Karpas-422 (cell line): ENCODE data around the gene RASSF8. TPM values are rescaled to one million over a fixed set of nuclear protein-coding genes. Genes with fewer than 3 reads are reported as not detected.

Experiments used
- DNase-seq: peaks from one replicate; pipeline ENCODE4 v3.0.0-alpha.2; 2015
- H2AFZ ChIP-seq: fragments of 200-600 bp; sonication (generic); 2 replicates; pipeline ENCODE4 v1.6.1; 2014; ENCODE audit warnings: antibody characterized with exemption, low read length, mixed read lengths
- H3K27ac ChIP-seq: fragments of 200-600 bp; sonication (generic); 2 replicates; pipeline ENCODE4 v1.5.1; 2014; ENCODE audit warnings: mild to moderate bottlenecking, low read length, moderate library complexity
- H3K27me3 ChIP-seq: fragments of 200-600 bp; sonication (generic); 2 replicates; pipeline ENCODE4 v1.6.1; 2014; ENCODE audit warnings: low read length, mixed read lengths
- H3K36me3 ChIP-seq: fragments of 200-600 bp; sonication (generic); 2 replicates; pipeline ENCODE4 v1.6.1; 2014; ENCODE audit warnings: low read length, mixed read lengths; ENCODE audit not compliant: insufficient read depth
- H3K4me1 ChIP-seq: fragments of 200-600 bp; sonication (generic); 2 replicates; pipeline ENCODE4 v1.6.1; 2014; ENCODE audit warnings: mild to moderate bottlenecking, low read length, mixed read lengths
- H3K4me2 ChIP-seq: fragments of 200-600 bp; sonication (generic); 2 replicates; pipeline ENCODE4 v1.6.1; 2014; ENCODE audit warnings: low read length, low read depth, mild to moderate bottlenecking; ENCODE audit not compliant: poor library complexity, severe bottlenecking
- H3K4me3 ChIP-seq: fragments of 200-600 bp; sonication (generic); 2 replicates; pipeline ENCODE4 v1.5.1; 2014; ENCODE audit warnings: mild to moderate bottlenecking, antibody characterized with exemption, low read length, mixed read lengths
- H3K79me2 ChIP-seq: fragments of 200-600 bp; sonication (generic); 2 replicates; pipeline ENCODE4 v1.6.1; 2014; ENCODE audit warnings: mild to moderate bottlenecking, low read length, mixed read lengths
- H3K9ac ChIP-seq: fragments of 200-600 bp; sonication (generic); 2 replicates; pipeline ENCODE4 v1.6.0; 2014; ENCODE audit warnings: low read length
- H3K9me2 ChIP-seq: fragments of 200-600 bp; sonication (generic), shearing (Covaris generic); replicated peaks from 2 replicates; pipeline ENCODE4 v1.6.0; 2014; ENCODE audit warnings: mild to moderate bottlenecking, low read length, moderate library complexity; ENCODE audit not compliant: insufficient read depth
- H3K9me3 ChIP-seq: fragments of 300-700, 200-600 bp; sonication (generic); 2 replicates; pipeline ENCODE4 v1.6.1; 2014; ENCODE audit warnings: low read length, mixed read lengths
- H4K20me1 ChIP-seq: fragments of 200-600 bp; sonication (generic); 2 replicates; pipeline ENCODE4 v1.6.1; 2014; ENCODE audit warnings: mild to moderate bottlenecking, antibody characterized with exemption, low read length, low read depth; ENCODE audit not compliant: insufficient read depth
- total RNA-seq: library from RNA; depleted of rRNA; stranded (reverse); fragments of >200 nt; shearing (Covaris generic); gene quantifications from 2 replicates; pipeline ENCODE4 v1.2.3, GENCODE V29; 2014; ENCODE audit warnings: low replicate concordance

RASSF8 gene
- total RNA-seq, 1 experiment from 2014 or later: 0.45 TPM

DNA sequence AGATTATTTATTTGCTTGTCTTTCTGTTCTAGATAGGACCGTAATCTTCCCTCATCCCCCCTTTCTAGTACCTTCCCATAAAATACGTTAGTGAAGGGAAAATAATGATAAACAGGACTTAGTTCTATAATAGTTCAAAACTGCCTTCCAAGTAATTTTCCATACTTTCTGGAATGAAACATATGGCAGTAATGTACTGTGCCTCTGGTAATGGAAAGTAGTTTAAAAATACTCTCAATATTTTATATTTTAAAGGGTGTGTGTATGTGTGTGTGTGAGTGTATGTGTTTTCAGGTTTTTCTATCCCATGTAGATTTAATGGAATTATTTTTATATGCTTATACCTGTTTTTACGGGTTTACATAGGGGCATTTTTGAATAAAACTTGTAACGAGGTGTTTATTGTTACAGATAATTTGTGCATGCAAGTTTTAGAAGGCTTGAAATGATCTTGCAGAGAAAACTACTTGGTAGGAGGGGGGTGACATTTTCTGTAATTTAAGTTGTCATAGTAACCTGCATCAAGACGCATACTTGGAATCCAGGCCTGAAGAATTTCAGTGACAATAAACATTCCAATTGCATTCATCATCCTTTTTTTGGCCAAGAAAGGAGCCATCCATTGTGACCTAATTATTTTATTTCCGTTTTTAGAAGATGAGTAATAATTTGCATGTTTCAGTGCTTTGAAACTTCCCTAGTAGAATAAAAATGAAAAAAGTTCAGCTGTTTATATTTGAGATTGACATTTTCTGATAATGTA is 38.9 kb downstream of the RASSF8 start:
- H3K9me3 ChIP-seq: no peaks in the 10 kb centered on the region
- H3K27me3 ChIP-seq: no peaks in the 10 kb centered on the region
- H3K4me2 ChIP-seq: no peak overlapping the region
- no peaks in the 10 kb centered on the region for H4K20me1 ChIP-seq
- H3K36me3 ChIP-seq: no peaks in the 10 kb centered on the region
- no peak for DNase-seq
- H3K27ac ChIP-seq: no peak overlapping the region
- H3K79me2 ChIP-seq: no peaks in the 10 kb centered on the region
- no peaks in the 10 kb centered on the region for H3K9me2 ChIP-seq
- no peak overlapping the region for H3K4me3 ChIP-seq
- H3K9ac ChIP-seq: no peak overlapping the region
- no peaks in the 10 kb centered on the region for H3K4me1 ChIP-seq
- H2AFZ ChIP-seq: no peak overlapping the region

DNA sequence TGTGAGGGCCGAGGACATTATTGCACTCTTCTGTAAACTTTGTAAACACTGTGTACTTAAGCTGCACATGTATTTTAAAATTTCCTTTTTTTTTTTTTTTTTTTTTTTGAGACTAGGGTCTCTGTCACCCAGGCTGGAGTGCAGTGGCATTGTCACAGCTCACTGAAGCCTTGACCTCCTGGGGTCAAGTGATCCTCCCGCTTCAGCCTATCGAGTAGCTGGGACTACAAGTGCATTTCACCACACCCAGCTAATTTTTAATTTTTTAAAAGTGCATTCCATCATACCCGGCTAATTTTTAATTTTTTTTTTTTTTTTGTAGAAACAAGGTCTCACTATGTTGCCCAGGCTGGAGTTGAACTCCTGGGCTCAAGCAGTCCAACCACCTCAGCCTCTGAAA is 42.4 kb downstream of the RASSF8 start:
- no peaks in the 10 kb centered on the region for H3K27me3 ChIP-seq
- H3K27ac ChIP-seq: no peak overlapping the region
- no peak for DNase-seq
- H3K4me2 ChIP-seq: no peak overlapping the region
- H3K9me2 ChIP-seq: no peaks in the 10 kb centered on the region
- no peaks in the 10 kb centered on the region for H3K9me3 ChIP-seq
- H2AFZ ChIP-seq: no peak overlapping the region
- H3K36me3 ChIP-seq: no peaks in the 10 kb centered on the region
- H3K9ac ChIP-seq: no peak overlapping the region
- H3K4me1 ChIP-seq: no peaks in the 10 kb centered on the region
- no peak overlapping the region for H3K4me3 ChIP-seq
- H3K79me2 ChIP-seq: no peaks in the 10 kb centered on the region
- H4K20me1 ChIP-seq: no peaks in the 10 kb centered on the region

- no peak overlapping the region for H2AFZ ChIP-seq
- no peak overlapping the region for H3K9ac ChIP-seq
- H3K4me2 ChIP-seq: no peak overlapping the region
- no peak overlapping the region for H3K4me3 ChIP-seq
- no peaks in the 10 kb centered on the region for H3K79me2 ChIP-seq
- H3K36me3 ChIP-seq: no peaks in the 10 kb centered on the region
- H3K9me3 ChIP-seq: no peaks in the 10 kb centered on the region
- H3K9me2 ChIP-seq: no peaks in the 10 kb centered on the region
- H3K27me3 ChIP-seq: no peaks in the 10 kb centered on the region
- H3K4me1 ChIP-seq: no peaks in the 10 kb centered on the region
- no peak for DNase-seq
- H3K27ac ChIP-seq: no peak overlapping the region
- H4K20me1 ChIP-seq: no peaks in the 10 kb centered on the region
Observed at GRCh38 chr12:26001530-26001929, 43.0 kb downstream of the RASSF8 start.

DNA sequence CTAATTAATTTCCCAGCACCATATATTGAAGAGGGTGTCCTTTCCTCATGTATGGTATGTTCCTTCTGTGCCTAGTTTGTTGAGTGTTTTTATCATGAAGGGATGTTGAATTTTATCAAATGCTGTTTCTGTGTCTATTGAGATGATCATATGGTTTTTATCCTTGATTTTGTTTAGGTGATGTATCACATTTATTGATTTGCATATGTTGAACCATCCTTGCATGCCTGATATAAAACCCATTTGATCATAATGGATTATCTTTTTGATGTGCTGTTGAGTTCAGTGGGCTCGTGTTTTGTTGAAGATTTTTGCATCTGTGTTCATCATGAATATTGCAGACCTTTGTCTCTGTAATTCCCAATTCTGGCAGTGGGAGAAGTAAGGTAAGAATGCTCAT is 44.6 kb downstream of the RASSF8 start:
- H3K9me3 ChIP-seq: no peaks in the 10 kb centered on the region

DNA sequence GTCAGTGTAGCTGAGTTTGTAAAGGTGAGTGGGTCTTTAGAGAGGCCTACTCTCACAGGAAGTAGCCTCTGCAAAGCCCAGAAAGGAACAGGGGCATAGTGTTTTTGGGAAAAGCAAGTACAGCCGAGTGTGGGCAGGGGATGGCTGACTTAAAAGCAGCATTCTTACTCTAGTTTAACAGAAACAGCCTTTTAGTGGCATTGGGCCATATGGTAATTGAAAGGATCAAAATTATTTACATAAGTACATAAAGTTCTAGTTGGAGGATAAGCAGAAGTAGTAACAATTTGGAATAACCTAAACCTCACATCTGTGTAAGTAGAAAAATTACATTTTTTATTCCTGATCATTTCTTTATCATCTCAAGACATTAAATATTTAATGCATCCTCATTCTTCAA is 49.1 kb downstream of the RASSF8 start:
- Histone ChIP-seq H3K9me2 (no peaks in the 10 kb centered on the region), H3K9ac (no peak overlapping the region), H3K36me3 (no peaks in the 10 kb centered on the region), H4K20me1 (no peaks in the 10 kb centered on the region), H3K4me2 (no peak overlapping the region), H3K4me1 (peaks cover 5% of the 10 kb centered on the region), H3K79me2 (no peaks in the 10 kb centered on the region), H2AFZ (no peak overlapping the region), H3K9me3 (no peaks in the 10 kb centered on the region), H3K4me3 (no peak overlapping the region), H3K27me3 (no peaks in the 10 kb centered on the region), H3K27ac (no peak overlapping the region)
- no peak for DNase-seq

More for the DNA sequence above, 44.6 kb downstream of the RASSF8 start:
- H3K79me2 ChIP-seq: no peaks in the 10 kb centered on the region
- H3K27me3 ChIP-seq: no peaks in the 10 kb centered on the region
- DNase-seq: no peak
- H3K27ac ChIP-seq: no peak overlapping the region
- no peak overlapping the region for H3K9ac ChIP-seq
- H3K4me2 ChIP-seq: no peak overlapping the region
- peaks cover 5% of the 10 kb centered on the region for H3K4me1 ChIP-seq
- no peak overlapping the region for H2AFZ ChIP-seq
- H3K36me3 ChIP-seq: no peaks in the 10 kb centered on the region
- H3K4me3 ChIP-seq: no peak overlapping the region
- no peaks in the 10 kb centered on the region for H4K20me1 ChIP-seq
- H3K9me2 ChIP-seq: no peaks in the 10 kb centered on the region

GRCh38 chr12:26009593-26009992 is 51.1 kb downstream of the RASSF8 start:
- Histone ChIP-seq H3K9me2 (no peaks in the 10 kb centered on the region), H3K79me2 (no peaks in the 10 kb centered on the region), H3K4me2 (no peak overlapping the region), H4K20me1 (no peaks in the 10 kb centered on the region), H3K27ac (no peak overlapping the region), H2AFZ (no peak overlapping the region), H3K9ac (no peak overlapping the region), H3K27me3 (no peaks in the 10 kb centered on the region), H3K4me1 (peaks cover 5% of the 10 kb centered on the region), H3K36me3 (no peaks in the 10 kb centered on the region), H3K9me3 (no peaks in the 10 kb centered on the region), H3K4me3 (no peak overlapping the region)
- DNase-seq: no peak

- Histone ChIP-seq H3K36me3 (no peaks in the 10 kb centered on the region), H3K27ac (no peak overlapping the region), H3K9me3 (no peaks in the 10 kb centered on the region), H3K79me2 (no peaks in the 10 kb centered on the region), H3K4me3 (no peak overlapping the region), H2AFZ (no peak overlapping the region), H4K20me1 (no peaks in the 10 kb centered on the region), H3K9ac (no peak overlapping the region), H3K4me2 (no peak overlapping the region), H3K4me1 (peaks cover 5% of the 10 kb centered on the region), H3K9me2 (no peaks in the 10 kb centered on the region), H3K27me3 (no peaks in the 10 kb centered on the region)
- DNase-seq: no peak
Observed at GRCh38 chr12:26010293-26010821, 51.9 kb downstream of the RASSF8 start.

DNA sequence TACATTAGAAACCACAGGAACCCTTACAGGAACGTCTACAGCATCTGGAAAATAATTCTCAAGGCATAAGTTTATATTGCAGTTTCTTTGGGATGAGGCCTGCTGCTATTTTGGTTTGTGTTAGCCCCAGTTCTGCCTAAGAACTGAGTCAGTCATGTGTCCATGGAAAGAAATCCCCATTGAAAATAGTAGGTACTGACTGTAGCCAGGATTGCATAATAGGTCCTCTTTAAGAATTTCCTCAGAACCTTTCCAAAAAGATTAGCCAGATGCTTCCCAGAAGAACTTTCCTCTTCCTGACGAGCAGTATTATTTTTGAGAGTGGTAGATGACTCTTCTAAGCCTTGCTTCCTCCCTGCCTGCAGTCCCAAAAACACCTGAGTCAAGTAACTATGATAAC is 52.6 kb downstream of the RASSF8 start:
- no peaks in the 10 kb centered on the region for H3K9me2 ChIP-seq
- H3K4me3 ChIP-seq: no peak overlapping the region
- no peak for DNase-seq
- H2AFZ ChIP-seq: no peak overlapping the region
- H3K4me2 ChIP-seq: no peak overlapping the region
- no peaks in the 10 kb centered on the region for H3K9me3 ChIP-seq
- H3K9ac ChIP-seq: no peak overlapping the region
- no peaks in the 10 kb centered on the region for H4K20me1 ChIP-seq
- no peaks in the 10 kb centered on the region for H3K79me2 ChIP-seq
- H3K27ac ChIP-seq: no peak overlapping the region
- H3K36me3 ChIP-seq: no peaks in the 10 kb centered on the region
- H3K4me1 ChIP-seq: peaks cover 5% of the 10 kb centered on the region
- no peaks in the 10 kb centered on the region for H3K27me3 ChIP-seq
